ENCODE results near the gene SIRT4. TPM values are rescaled to one million over a fixed set of nuclear protein-coding genes. Genes with fewer than 3 reads are reported as not detected.

Gene SIRT4
- total RNA-seq, 1 experiment from 2014 or later, result 2.8 TPM

DNA sequence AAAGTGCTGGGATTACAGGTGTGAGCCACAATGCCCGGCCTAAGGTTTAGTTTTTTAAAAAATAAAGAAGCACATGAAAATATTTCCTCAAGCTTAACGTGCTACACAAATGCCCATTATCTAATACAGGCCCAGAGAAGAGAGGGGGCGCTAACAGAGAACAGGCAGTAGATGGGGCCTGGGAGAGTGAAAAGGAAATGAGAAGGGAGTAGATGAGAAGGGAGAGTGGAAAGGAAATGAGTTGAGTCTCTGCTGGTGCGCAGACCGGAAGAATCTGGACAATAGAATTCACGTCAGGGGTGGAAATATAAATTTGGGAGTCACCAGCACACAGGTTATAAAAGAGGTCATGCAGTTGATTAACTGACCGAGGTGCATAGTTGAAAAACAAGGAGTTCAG, 47.3 kb upstream of the SIRT4 start:
- Histone ChIP-seq H3K4me1 (ENCODE audit: control insufficient read depth in 1 of 2, insufficient read depth in 2 of 2, low read length in 2 of 2) (peaks cover 37 to 69% of the 10 kb centered on the region in 2 experiments), H2AFZ (ENCODE audit: low read depth, low read length, poor library complexity, severe bottlenecking) (no peak overlapping the region), H3K4me2 (ENCODE audit: low read length) (no peak overlapping the region), H3K4me3 (replicated peaks in 1 of 2; ENCODE audit: low read depth in 1 of 2, low read length in 2 of 2) (no peak overlapping the region), H3K9me2 (ENCODE audit: insufficient read depth) (no peaks in the 10 kb centered on the region), H3K79me2 (ENCODE audit: insufficient read depth, low read length) (peaks cover 100% of the 10 kb centered on the region), H3K9me3 (ENCODE audit: control insufficient read depth in 1 of 2, insufficient read depth in 1 of 2, low read depth in 1 of 2, low read length in 2 of 2) (no peaks in the 10 kb centered on the region), H3K9ac (ENCODE audit: low read length) (no peak overlapping the region), H3K36me3 (ENCODE audit: control insufficient read depth in 1 of 2, insufficient read depth in 2 of 2, low read length in 2 of 2) (peaks cover 3 to 14% of the 10 kb centered on the region in 2 experiments; a peak in 2 of 4 replicates), H3K27ac (ENCODE audit: low read depth, low read length) (no peak overlapping the region), H3K27me3 (ENCODE audit: insufficient read depth, low read length) (no peaks in the 10 kb centered on the region), H4K20me1 (ENCODE audit: insufficient read depth) (peaks cover 9% of the 10 kb centered on the region; the same call in 1 of the 2 replicates)
- peak in 1 of 3 experiments; percentile 25; a peak in 1 of 6 replicates for TF ChIP-seq CTCF (IDR thresholded peaks at IDR 0.05 in 2 of 3, conservative IDR thresholded peaks at IDR 0.05 in 1 of 3; ENCODE audit: borderline replicate concordance in 1 of 3, insufficient read depth in 1 of 3, low read depth in 2 of 3, low read length in 2 of 3)
- TF ChIP-seq POLR2A (IDR thresholded peaks at IDR 0.05; ENCODE audit: borderline replicate concordance, extremely low read depth, insufficient read depth, insufficient read length), result no peak
- BruUV-seq (replicated peaks), result no TSS peak
- RAD21 ChIA-PET (ENCODE audit: low non-redundant PET in 1 of 2, low total read pairs in 2 of 2, uncharacterized antibody in 2 of 2, unreplicated experiment in 2 of 2), result interaction anchor here in 1 of 2 experiments (0.6 kb wide), 1 partner anchor 24 kb away, joined by 4 read pairs; no protein-coding TSS in a partner anchor
- ATAC-seq (no peak), DNase-seq (ENCODE audit: low read depth, low spot score) (no peak)
- POLR2A ChIA-PET, result interaction anchor here (1.0 to 1.9 kb wide), 4 partner anchors 8 to 37 kb away, joined by 4 to 7 read pairs (median 4); partner anchors contain the start of gene RNU4-2
- intact Hi-C loops (cut with micrococcal nuclease), result no loop called here
- CTCF ChIA-PET, result interaction anchor here (1.1 to 1.8 kb wide), 3 partner anchors 10 to 27 kb away, joined by 5 to 10 read pairs (median 6); no protein-coding TSS in a partner anchor

GRCh38 chr12:120257041-120257821, 44.9 kb upstream of the SIRT4 start:
- Histone ChIP-seq H3K27me3 (ENCODE audit: insufficient read depth, low read length) (no peaks in the 10 kb centered on the region), H2AFZ (ENCODE audit: low read depth, low read length, poor library complexity, severe bottlenecking) (no peak overlapping the region), H3K4me3 (replicated peaks in 1 of 2; ENCODE audit: low read depth in 1 of 2, low read length in 2 of 2) (no peak overlapping the region), H3K4me2 (ENCODE audit: low read length) (no peak overlapping the region), H3K9me2 (ENCODE audit: insufficient read depth) (no peaks in the 10 kb centered on the region), H3K9me3 (ENCODE audit: control insufficient read depth in 1 of 2, insufficient read depth in 1 of 2, low read depth in 1 of 2, low read length in 2 of 2) (no peaks in the 10 kb centered on the region), H4K20me1 (ENCODE audit: insufficient read depth) (peaks cover 3% of the 10 kb centered on the region; the same call in 1 of the 2 replicates), H3K27ac (ENCODE audit: low read depth, low read length) (no peak overlapping the region), H3K36me3 (ENCODE audit: control insufficient read depth in 1 of 2, insufficient read depth in 2 of 2, low read length in 2 of 2) (peaks cover 3 to 14% of the 10 kb centered on the region in 2 experiments; a peak in 2 of 4 replicates), H3K79me2 (ENCODE audit: insufficient read depth, low read length) (peaks cover 100% of the 10 kb centered on the region), H3K9ac (ENCODE audit: low read length) (no peak overlapping the region), H3K4me1 (ENCODE audit: control insufficient read depth in 1 of 2, insufficient read depth in 2 of 2, low read length in 2 of 2) (peaks cover 32 to 67% of the 10 kb centered on the region in 2 experiments)
- intact Hi-C loops (cut with micrococcal nuclease), result no loop called here
- no TSS peak for BruUV-seq (replicated peaks)
- DNase-seq (ENCODE audit: low read depth, low spot score) (no peak), ATAC-seq (no peak)
- RAD21 ChIA-PET (ENCODE audit: low non-redundant PET in 1 of 2, low total read pairs in 2 of 2, uncharacterized antibody in 2 of 2, unreplicated experiment in 2 of 2), result no interaction called here
- POLR2A ChIA-PET, result interaction anchor here (0.8 to 1.6 kb wide), 6 partner anchors 8 to 56 kb away, joined by 3 to 8 read pairs (median 4); partner anchors contain the start of genes PXN, RNU4-2 and RPLP0
- CTCF ChIA-PET, result interaction anchor here (1.0 to 1.1 kb wide), 3 partner anchors 8 to 29 kb away, joined by 5 read pairs; partner anchors contain the start of gene PXN
- TF ChIP-seq POLR2A (IDR thresholded peaks at IDR 0.05; ENCODE audit: borderline replicate concordance, extremely low read depth, insufficient read depth, insufficient read length) (no peak), CEBPB (IDR thresholded peaks at IDR 0.05; ENCODE audit: low read depth) (no peak), EZH2phosphoT487 (IDR thresholded peaks at IDR 0.05; ENCODE audit: borderline replicate concordance) (no peak), POLR2AphosphoS5 (IDR thresholded peaks at IDR 0.05; ENCODE audit: low read depth, low read length) (no peak), JUND (IDR thresholded peaks at IDR 0.05) (no peak), SRF (IDR thresholded peaks at IDR 0.05; ENCODE audit: low read depth) (no peak), MAX (IDR thresholded peaks at IDR 0.05) (no peak), CTCF (IDR thresholded peaks at IDR 0.05 in 2 of 3, conservative IDR thresholded peaks at IDR 0.05 in 1 of 3; ENCODE audit: borderline replicate concordance in 1 of 3, insufficient read depth in 1 of 3, low read depth in 2 of 3, low read length in 2 of 3) (no peak), ATF3 (IDR thresholded peaks at IDR 0.05) (no peak), EZH2 (IDR thresholded peaks at IDR 0.05) (no peak), FOSL1 (IDR thresholded peaks at IDR 0.05; ENCODE audit: low read depth) (no peak), EGR1 (IDR thresholded peaks at IDR 0.05; ENCODE audit: low read depth) (no peak), ZFX (IDR thresholded peaks at IDR 0.05) (no peak), CBX3 (IDR thresholded peaks at IDR 0.05; ENCODE audit: low read depth) (no peak)

Measured in HCT116 (cell line).